GM12878 (cell line): ENCODE results near the gene ANKRD7. TPM values are rescaled to one million over a fixed set of nuclear protein-coding genes. Genes with fewer than 3 reads are reported as not detected.

ENCODE experiments used
- ATAC-seq: fragments of 200-7000 bp; cut with Tn5 transposase; 3 replicates; pipeline ENCODE4 v1.9.1; 2020; ENCODE audit warnings: mild to moderate bottlenecking, moderate library complexity
- BruUV-seq: library from RNA; stranded (reverse); fragments of 400-500 nt; replicated peaks from 2 replicates; lab custom pipeline; 2021; lab: Mats Ljungman, UMichigan
- CTCF ChIA-PET: fragments of 300-600 bp; sonication (Branson Sonifier 250); formaldehyde crosslinking; extraction: SDS; loops from one replicate; lab custom pipeline; 2021; ENCODE audit warnings: inconsistent platforms; lab: Yijun Ruan, JAX
- POLR2A ChIA-PET: fragments of 350-600 bp; formaldehyde crosslinking; extraction: SDS; loops from one replicate; lab custom pipeline; 2021; ENCODE audit warnings: inconsistent platforms; lab: Charles Lee
- RAD21 ChIA-PET: fragments of 300-600 bp; sonication (Branson Sonifier 250); formaldehyde crosslinking; loops from one replicate; lab custom pipeline; 2023; ENCODE audit warnings: antibody characterized with exemption; ENCODE audit not compliant: unreplicated experiment; lab: Charles Lee
- SMC1A ChIA-PET: fragments of 300-600 bp; sonication (Branson Sonifier 250); formaldehyde crosslinking; loops from one replicate; lab custom pipeline; 2023; ENCODE audit not compliant: unreplicated experiment, uncharacterized antibody; lab: Charles Lee
- DNase-seq: peaks from one replicate; pipeline ENCODE4 v3.0.0-alpha.2; 2011; ENCODE audit warnings: low read depth, low spot score
- FAIRE-seq: peaks from 3 replicates; lab custom pipeline; 2011; peaks lifted over from hg19 to GRCh38; lab: Jason Lieb, UNC
- H2AFZ ChIP-seq: 2 replicates; pipeline ENCODE4 v1.6.0; 2011; ENCODE audit warnings: low read depth, low read length, control low read depth; ENCODE audit not compliant: control insufficient read depth
- H3K27ac ChIP-seq: 2 replicates; pipeline ENCODE4 v1.5.1; 2011; ENCODE audit warnings: control low read depth; ENCODE audit not compliant: control insufficient read depth, insufficient read depth
- H3K27me3 ChIP-seq, 2 experiments: replicated peaks in 1 of 2; 2 replicates each; pipeline versions ENCODE4 v1.6.0 to v1.6.1; 2011; ENCODE audit warnings: low read length in 1 of 2; ENCODE audit not compliant: control insufficient read depth in 2 of 2, insufficient read depth in 2 of 2
- H3K36me3 ChIP-seq, 2 experiments: 2 replicates each; pipeline ENCODE4 v1.5.1; 2011; ENCODE audit warnings: low read length in 1 of 2; ENCODE audit not compliant: control insufficient read depth in 2 of 2, insufficient read depth in 2 of 2
- H3K4me1 ChIP-seq: 2 replicates; pipeline ENCODE4 v1.6.1; 2011; ENCODE audit warnings: mild to moderate bottlenecking, low read length, moderate library complexity, mixed read lengths; ENCODE audit not compliant: control insufficient read depth, insufficient read depth
- H3K4me2 ChIP-seq: 2 replicates; pipeline ENCODE4 v1.6.0; 2011; ENCODE audit warnings: control low read depth; ENCODE audit not compliant: control insufficient read depth, insufficient read depth
- H3K4me3 ChIP-seq: fragments of 200-600 bp; sonication (generic); 2 replicates; pipeline ENCODE4 v1.5.1; 2016
- H3K79me2 ChIP-seq: 2 replicates; pipeline ENCODE4 v1.6.0; 2011; ENCODE audit warnings: low read length; ENCODE audit not compliant: control insufficient read depth, insufficient read depth
- H3K9ac ChIP-seq: 2 replicates; pipeline ENCODE4 v1.8.0; 2011; ENCODE audit warnings: low read length, control low read depth, mixed read lengths; ENCODE audit not compliant: control insufficient read depth, insufficient read depth
- H3K9me3 ChIP-seq: replicated peaks from 3 replicates; pipeline ENCODE4 v1.5.1; 2011; ENCODE audit warnings: mild to moderate bottlenecking, low read length; ENCODE audit not compliant: control insufficient read depth, insufficient read depth
- H4K20me1 ChIP-seq: 2 replicates; pipeline ENCODE4 v1.6.0; 2011; ENCODE audit not compliant: control insufficient read depth, insufficient read depth
- BCL11A ChIP-seq: IDR thresholded peaks from 2 replicates; pipeline ENCODE4 v1.6.1; 2011; ENCODE audit warnings: low read depth, low read length
- CHD1 ChIP-seq: IDR thresholded peaks from 2 replicates; pipeline ENCODE4 v1.6.1; 2012; ENCODE audit warnings: low read depth, low read length, improper control_type of control experiment
- CREB1 ChIP-seq: IDR thresholded peaks from 2 replicates; pipeline ENCODE4 v1.6.1; 2012; ENCODE audit warnings: low read depth, mild to moderate bottlenecking, inconsistent platforms
- EP300 ChIP-seq, 2 experiments: fragments of 150-350 bp in 1 of 2; IDR thresholded peaks; 2 replicates each; pipeline ENCODE4 v1.6.1; 2011 to 2012; ENCODE audit warnings: low read depth in 2 of 2, low read length in 2 of 2, borderline replicate concordance in 1 of 2, improper control_type of control experiment in 1 of 2, inconsistent platforms in 1 of 2; ENCODE audit not compliant: control insufficient read depth in 1 of 2
- FOXM1 ChIP-seq: IDR thresholded peaks from 2 replicates; pipeline ENCODE4 v1.6.1; 2012; ENCODE audit warnings: low read depth, mild to moderate bottlenecking, inconsistent platforms, low read length, moderate library complexity
- GABPA ChIP-seq: IDR thresholded peaks from 2 replicates; pipeline ENCODE4 v1.6.1; 2014; ENCODE audit warnings: antibody characterized with exemption, low read depth, mild to moderate bottlenecking, inconsistent platforms
- MYB ChIP-seq: fragments of 150-350 bp; IDR thresholded peaks from 2 replicates; pipeline ENCODE4 v1.6.1; 2014; ENCODE audit warnings: mild to moderate bottlenecking, low read depth, low read length, borderline replicate concordance
- NRF1 ChIP-seq: conservative IDR thresholded peaks from 2 replicates; pipeline ENCODE4 v1.6.1; 2011; ENCODE audit warnings: mild to moderate bottlenecking, low read depth, low read length, improper control_type of control experiment
- RAD21 ChIP-seq: IDR thresholded peaks from 2 replicates; pipeline ENCODE4 v1.6.1; 2011; ENCODE audit warnings: mild to moderate bottlenecking, low read depth, low read length, moderate library complexity; ENCODE audit not compliant: insufficient read depth
- SIN3A ChIP-seq: IDR thresholded peaks from 2 replicates; pipeline ENCODE4 v1.6.1; 2012; ENCODE audit warnings: low read depth, low read length, improper control_type of control experiment
- SMAD5 ChIP-seq: IDR thresholded peaks from 2 replicates; pipeline ENCODE4 v1.6.1; 2016; ENCODE audit warnings: antibody characterized with exemption, low read depth
- TAF1 ChIP-seq: IDR thresholded peaks from 2 replicates; pipeline ENCODE4 v1.6.1; 2011; ENCODE audit warnings: mild to moderate bottlenecking, low read depth, low read length, borderline replicate concordance
- ZNF622 ChIP-seq: fragments of 450-650 bp; IDR thresholded peaks from 2 replicates; pipeline ENCODE4 v1.6.1; 2017; ENCODE audit warnings: mild to moderate bottlenecking, inconsistent platforms
- whole genome bisulfite sequencing: methylation state at CpG from one replicate; pipeline ENCODE4 v1.1.6; 2016; ENCODE audit warnings: low lambda C conversion rate; ENCODE audit not compliant: insufficient replicate concordance, insufficient coverage; ENCODE audit errors: missing lambda C conversion rate; 5-methylcytosine and 5-hydroxymethylcytosine counted together
- in situ Hi-C: fragments of 300-500 bp; cut with MboI; formaldehyde crosslinking; loops from 9 replicates; pipeline ENCODE4 v1.14.3; 2018; ENCODE audit warnings: mixed read lengths
- intact Hi-C: fragments of 100-400 bp; cut with micrococcal nuclease; formaldehyde crosslinking; loops from one replicate; pipeline ENCODE4 v1.14.2; 2022; ENCODE audit not compliant: unreplicated experiment
- polyA plus RNA-seq, 11 experiments: library from polyadenylated mRNA; depleted of rRNA in 4 of 11; unstranded in 6 of 11; stranded (reverse) in 5 of 11; fragments of >200 nt; fragmentation: Nextera tagmentation in 4 of 11; fragmentation: Illumina TruSeq in 1 of 11; extraction: Ambion mirVana in 4 of 11; extraction: Trizol in 1 of 11; gene quantifications; 1 replicate in 1 of 11; 2 replicates in 10 of 11; pipeline versions ENCODE4 v1.2.1 to v1.2.3, GENCODE V29; 2011 to 2016; ENCODE audit warnings: inconsistent platforms in 2 of 11, missing spikeins in 2 of 11, low read depth in 1 of 11
- total RNA-seq, 4 experiments: library from RNA; depleted of rRNA in 3 of 4; stranded (reverse); fragments of >200 nt in 3 of 4; fragmentation: Illumina TruSeq in 1 of 4; extraction: Trizol in 1 of 4; gene quantifications; 2 replicates each; pipeline versions ENCODE4 v1.2.1 to v1.2.3, GENCODE V29; 2013 to 2021
- TF ChIP-seq, protein P1 (sequence below): fragments of 450-650 bp; IDR thresholded peaks from 2 replicates; pipeline ENCODE4 v1.6.1; 2017; ENCODE audit warnings: mild to moderate bottlenecking, low read depth, inconsistent platforms; ENCODE audit not compliant: poor library complexity, severe bottlenecking
- TF ChIP-seq, protein P2 (sequence below): fragments of 450-650 bp; IDR thresholded peaks from 2 replicates; pipeline ENCODE4 v1.6.1; 2017; ENCODE audit warnings: borderline replicate concordance
- TF ChIP-seq, protein P3 (sequence below): fragments of 450-650 bp; IDR thresholded peaks from 2 replicates; pipeline ENCODE4 v1.6.1; 2016; ENCODE audit warnings: mild to moderate bottlenecking

The ANKRD7 gene
- total and polyA plus RNA-seq, 10 of the 15 experiments (the other 5 are each of a cell fraction or from before 2014, with no cell fraction given): 0.12 to 0.46 (median 0.31) TPM; not detected in 3

DNA sequence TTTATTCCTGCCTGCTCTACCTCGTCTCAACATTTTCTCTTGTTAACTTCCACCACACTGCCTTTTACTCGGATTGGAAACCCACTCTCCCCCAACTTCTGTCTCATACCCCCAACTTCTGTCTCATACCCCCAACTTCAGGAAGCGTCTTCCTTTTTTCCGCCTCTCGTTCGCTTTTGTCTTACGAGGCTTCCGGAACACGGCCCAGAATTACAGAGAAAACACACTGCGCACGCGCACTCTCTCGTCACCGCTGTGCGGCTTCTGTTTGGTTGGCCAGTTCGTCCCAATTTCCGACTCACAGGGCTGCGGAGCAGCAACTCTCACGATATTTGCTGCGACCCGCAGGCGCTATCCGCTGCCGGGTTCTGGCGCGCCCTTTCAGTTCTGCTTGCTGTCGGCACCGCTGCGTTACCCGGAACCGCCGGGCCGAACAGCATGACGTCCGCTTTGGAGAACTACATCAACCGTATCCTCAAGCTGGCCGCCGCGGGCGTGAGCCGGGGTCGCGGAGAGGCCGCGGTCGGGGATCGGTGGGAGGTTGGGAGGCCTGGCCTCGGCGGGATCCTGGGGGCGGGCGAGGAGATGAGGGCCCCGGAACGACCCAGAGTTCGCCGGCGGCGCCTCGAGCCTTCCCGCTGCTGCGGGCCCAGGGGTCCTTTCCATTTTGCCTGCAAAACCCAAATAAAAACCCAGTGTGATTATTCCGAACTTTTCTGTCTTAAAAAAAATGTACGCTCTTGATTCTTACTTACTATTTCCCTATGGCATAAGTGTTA is 40.5 kb upstream of the ANKRD7 start, which contains the start of gene LSM8:
LSM8 (plus strand) TSS at position 379 of the 779 bp plus-strand sequence; CDS start at position 439, 60 bp downstream.
- Histone ChIP-seq H3K4me3 (peak within 1 kb of the TSS; percentile 86), H4K20me1 (no peaks in the 10 kb centered on the region), H3K4me1 (no peaks in the 10 kb centered on the region), H2AFZ (peak within 1 kb of the TSS; percentile 85), H3K27me3 (no peaks in the 10 kb centered on the region), H3K9me3 (no peaks in the 10 kb centered on the region), H3K79me2 (peaks cover 53% of the 10 kb centered on the region), H3K4me2 (peak within 1 kb of the TSS; percentile 80), H3K27ac (peak within 1 kb of the TSS; percentile 93), H3K36me3 (peaks cover 0 to 12% of the 10 kb centered on the region in 2 experiments; a peak in 2 of 4 replicates), H3K9ac (peak within 1 kb of the TSS; percentile 97)
- WGBS: 1% methylated on average over 62 of the region's 62 CpGs
- peak; percentile 96 for ATAC-seq
- ChIA-PET RAD21 (no interaction called here), CTCF (interaction anchor here (0.7 to 5.4 kb wide), 3 partner anchors 10 to 730 kb away, joined by 3 to 48 read pairs (median 3); no protein-coding TSS in a partner anchor), SMC1A (interaction anchor here (1.5 kb wide), 1 partner anchor 11 kb away, joined by 4 read pairs; no protein-coding TSS in a partner anchor), POLR2A (interaction anchor here (0.7 kb wide), 1 partner anchor 10 kb away, joined by 4 read pairs; no protein-coding TSS in a partner anchor)
- FAIRE-seq: peak; percentile 80
- peak; percentile 99 for DNase-seq
- intact Hi-C loops: loop anchor here (5.0 to 10.0 kb wide), 3 partner anchors 142 to 1322 kb away; partner anchors contain the start of gene CAPZA2
- BruUV-seq: no TSS peak
- in situ Hi-C loops: no loop called here
- TF ChIP-seq CHD1: 0 out of 2 replicates have a peak, but pooled peaks have one; percentile 60
- TF ChIP-seq NRF1: peak; percentile 66
- no peak for TF ChIP-seq MYB
- no peak for TF ChIP-seq ZNF622
- TF ChIP-seq RAD21: no peak
- peak; percentile 96; the same call in 1 of the 2 replicates for TF ChIP-seq SMAD5
- peak; percentile 70 for TF ChIP-seq CREB1
- TF ChIP-seq, protein P1, sequence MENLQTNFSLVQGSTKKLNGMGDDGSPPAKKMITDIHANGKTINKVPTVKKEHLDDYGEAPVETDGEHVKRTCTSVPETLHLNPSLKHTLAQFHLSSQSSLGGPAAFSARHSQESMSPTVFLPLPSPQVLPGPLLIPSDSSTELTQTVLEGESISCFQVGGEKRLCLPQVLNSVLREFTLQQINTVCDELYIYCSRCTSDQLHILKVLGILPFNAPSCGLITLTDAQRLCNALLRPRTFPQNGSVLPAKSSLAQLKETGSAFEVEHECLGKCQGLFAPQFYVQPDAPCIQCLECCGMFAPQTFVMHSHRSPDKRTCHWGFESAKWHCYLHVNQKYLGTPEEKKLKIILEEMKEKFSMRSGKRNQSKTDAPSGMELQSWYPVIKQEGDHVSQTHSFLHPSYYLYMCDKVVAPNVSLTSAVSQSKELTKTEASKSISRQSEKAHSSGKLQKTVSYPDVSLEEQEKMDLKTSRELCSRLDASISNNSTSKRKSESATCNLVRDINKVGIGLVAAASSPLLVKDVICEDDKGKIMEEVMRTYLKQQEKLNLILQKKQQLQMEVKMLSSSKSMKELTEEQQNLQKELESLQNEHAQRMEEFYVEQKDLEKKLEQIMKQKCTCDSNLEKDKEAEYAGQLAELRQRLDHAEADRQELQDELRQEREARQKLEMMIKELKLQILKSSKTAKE: peak; percentile 41
- TF ChIP-seq TAF1: peak; percentile 74; the same call in 1 of the 2 replicates
- 0 out of 4 replicates have a peak, but pooled peaks of 1 of the 2 experiments have one; percentile 1 for TF ChIP-seq EP300 (IDR thresholded peaks at IDR 0.05; ENCODE audit: borderline replicate concordance in 1 of 2, control insufficient read depth in 1 of 2, low read depth in 2 of 2, low read length in 2 of 2)
- peak; percentile 76 for TF ChIP-seq SIN3A
- 0 out of 2 replicates have a peak, but pooled peaks have one; percentile 33 for TF ChIP-seq BCL11A
- 0 out of 2 replicates have a peak, but pooled peaks have one; percentile 43 for TF ChIP-seq FOXM1
- TF ChIP-seq, protein P2, sequence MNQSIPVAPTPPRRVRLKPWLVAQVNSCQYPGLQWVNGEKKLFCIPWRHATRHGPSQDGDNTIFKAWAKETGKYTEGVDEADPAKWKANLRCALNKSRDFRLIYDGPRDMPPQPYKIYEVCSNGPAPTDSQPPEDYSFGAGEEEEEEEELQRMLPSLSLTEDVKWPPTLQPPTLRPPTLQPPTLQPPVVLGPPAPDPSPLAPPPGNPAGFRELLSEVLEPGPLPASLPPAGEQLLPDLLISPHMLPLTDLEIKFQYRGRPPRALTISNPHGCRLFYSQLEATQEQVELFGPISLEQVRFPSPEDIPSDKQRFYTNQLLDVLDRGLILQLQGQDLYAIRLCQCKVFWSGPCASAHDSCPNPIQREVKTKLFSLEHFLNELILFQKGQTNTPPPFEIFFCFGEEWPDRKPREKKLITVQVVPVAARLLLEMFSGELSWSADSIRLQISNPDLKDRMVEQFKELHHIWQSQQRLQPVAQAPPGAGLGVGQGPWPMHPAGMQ: peak; percentile 65
- TF ChIP-seq GABPA: peak; percentile 73
- TF ChIP-seq, protein P3, sequence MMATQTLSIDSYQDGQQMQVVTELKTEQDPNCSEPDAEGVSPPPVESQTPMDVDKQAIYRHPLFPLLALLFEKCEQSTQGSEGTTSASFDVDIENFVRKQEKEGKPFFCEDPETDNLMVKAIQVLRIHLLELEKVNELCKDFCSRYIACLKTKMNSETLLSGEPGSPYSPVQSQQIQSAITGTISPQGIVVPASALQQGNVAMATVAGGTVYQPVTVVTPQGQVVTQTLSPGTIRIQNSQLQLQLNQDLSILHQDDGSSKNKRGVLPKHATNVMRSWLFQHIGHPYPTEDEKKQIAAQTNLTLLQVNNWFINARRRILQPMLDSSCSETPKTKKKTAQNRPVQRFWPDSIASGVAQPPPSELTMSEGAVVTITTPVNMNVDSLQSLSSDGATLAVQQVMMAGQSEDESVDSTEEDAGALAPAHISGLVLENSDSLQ: no peak
